Measurements from ENCODE around the gene CD6. TPM values are rescaled to one million over a fixed set of nuclear protein-coding genes. Genes with fewer than 3 reads are reported as not detected.

The CD6 gene
- total RNA-seq, 1 donor from 2014 or later = 0.62 TPM

DNA sequence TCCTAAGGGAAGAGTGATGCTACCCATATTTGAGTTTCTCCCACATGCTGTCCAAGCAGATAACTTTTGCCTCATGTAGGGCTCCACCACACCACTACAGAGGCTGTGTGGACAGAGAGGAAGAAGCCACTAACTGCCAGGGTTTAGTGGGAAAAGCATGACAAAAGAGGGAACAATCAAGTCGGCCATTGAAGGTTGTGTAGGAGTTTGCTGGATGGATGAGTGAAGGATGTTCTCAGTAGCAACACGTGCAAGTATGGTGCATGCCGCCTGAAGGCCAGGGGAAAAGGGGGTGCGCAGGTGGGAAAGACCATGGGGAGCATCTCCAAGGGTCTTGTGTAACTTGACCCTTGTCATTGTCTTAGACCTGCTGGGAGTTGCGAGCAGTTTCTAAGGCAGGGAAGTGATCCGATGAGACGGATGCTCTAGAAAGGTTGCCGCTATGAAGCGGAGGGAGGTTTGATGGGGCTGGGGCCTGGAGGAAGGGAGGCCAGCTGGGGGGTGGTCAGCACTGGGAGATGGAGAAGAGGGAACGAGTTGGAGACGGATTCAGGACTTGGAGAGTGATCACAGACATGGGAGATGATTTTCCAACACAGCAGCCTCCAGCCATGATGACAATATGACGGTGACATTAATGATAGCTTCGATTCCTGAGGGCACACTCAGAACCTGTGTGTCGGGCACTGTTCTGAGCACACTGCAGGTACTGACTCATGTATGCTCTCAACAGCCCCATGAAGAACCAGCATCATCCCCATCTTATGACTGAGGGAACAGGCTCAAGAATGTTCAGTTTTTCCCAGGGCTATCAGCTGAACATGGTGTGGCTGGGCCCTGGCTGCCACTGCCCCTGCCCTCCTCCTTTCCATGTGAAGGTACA is 53.7 kb downstream of the CD6 start:
- DNase-seq (ENCODE audit: low spot score, unreplicated experiment) = no peak

DNA sequence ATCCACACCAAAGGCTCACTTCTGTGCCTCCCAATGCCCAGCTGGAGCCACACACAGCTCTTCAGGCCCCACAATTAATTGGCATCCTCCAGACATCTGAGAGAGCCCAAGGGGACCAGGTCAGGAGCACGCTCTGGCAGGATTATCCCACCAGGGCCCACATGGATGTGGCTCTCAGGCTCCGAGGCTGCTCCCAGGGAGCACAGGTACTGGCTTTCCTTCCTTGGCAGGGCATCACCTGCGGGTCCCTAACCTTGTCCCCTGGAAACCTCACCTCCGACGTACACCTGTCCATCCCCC is 54.3 kb downstream of the CD6 start:
- no peak overlapping the region for H3K4me3 Mint-ChIP-seq (ENCODE audit: low read depth)
- TF ChIP-seq, protein P1, sequence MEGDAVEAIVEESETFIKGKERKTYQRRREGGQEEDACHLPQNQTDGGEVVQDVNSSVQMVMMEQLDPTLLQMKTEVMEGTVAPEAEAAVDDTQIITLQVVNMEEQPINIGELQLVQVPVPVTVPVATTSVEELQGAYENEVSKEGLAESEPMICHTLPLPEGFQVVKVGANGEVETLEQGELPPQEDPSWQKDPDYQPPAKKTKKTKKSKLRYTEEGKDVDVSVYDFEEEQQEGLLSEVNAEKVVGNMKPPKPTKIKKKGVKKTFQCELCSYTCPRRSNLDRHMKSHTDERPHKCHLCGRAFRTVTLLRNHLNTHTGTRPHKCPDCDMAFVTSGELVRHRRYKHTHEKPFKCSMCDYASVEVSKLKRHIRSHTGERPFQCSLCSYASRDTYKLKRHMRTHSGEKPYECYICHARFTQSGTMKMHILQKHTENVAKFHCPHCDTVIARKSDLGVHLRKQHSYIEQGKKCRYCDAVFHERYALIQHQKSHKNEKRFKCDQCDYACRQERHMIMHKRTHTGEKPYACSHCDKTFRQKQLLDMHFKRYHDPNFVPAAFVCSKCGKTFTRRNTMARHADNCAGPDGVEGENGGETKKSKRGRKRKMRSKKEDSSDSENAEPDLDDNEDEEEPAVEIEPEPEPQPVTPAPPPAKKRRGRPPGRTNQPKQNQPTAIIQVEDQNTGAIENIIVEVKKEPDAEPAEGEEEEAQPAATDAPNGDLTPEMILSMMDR (IDR thresholded peaks at IDR 0.05; ENCODE audit: unreplicated experiment) = no peak
- peaks cover 15% of the 10 kb centered on the region for H3K4me1 Mint-ChIP-seq (ENCODE audit: low read depth)
- peaks cover 46% of the 10 kb centered on the region for H3K27me3 Mint-ChIP-seq
- DNase-seq (ENCODE audit: low spot score, unreplicated experiment) = no peak
- no peak overlapping the region for H3K27ac Mint-ChIP-seq
- H3K36me3 Mint-ChIP-seq (ENCODE audit: insufficient read depth) = no peaks in the 10 kb centered on the region
- no peaks in the 10 kb centered on the region for H3K9me3 Mint-ChIP-seq (ENCODE audit: low read depth)

More for the DNA sequence above, 53.7 kb downstream of the CD6 start:
- no peaks in the 10 kb centered on the region for H3K36me3 Mint-ChIP-seq (ENCODE audit: insufficient read depth)
- no peak overlapping the region for H3K27ac Mint-ChIP-seq
- H3K9me3 Mint-ChIP-seq (ENCODE audit: low read depth) = no peaks in the 10 kb centered on the region
- no peak overlapping the region for H3K4me3 Mint-ChIP-seq (ENCODE audit: low read depth)
- TF ChIP-seq, protein P1 (IDR thresholded peaks at IDR 0.05; ENCODE audit: unreplicated experiment) = no peak
- peaks cover 15% of the 10 kb centered on the region for H3K4me1 Mint-ChIP-seq (ENCODE audit: low read depth)
- H3K27me3 Mint-ChIP-seq = peaks cover 51% of the 10 kb centered on the region

- no peaks in the 10 kb centered on the region for H3K36me3 Mint-ChIP-seq (ENCODE audit: insufficient read depth)
- no peak overlapping the region for H3K4me3 Mint-ChIP-seq (ENCODE audit: low read depth)
- no peak for DNase-seq (ENCODE audit: low spot score, unreplicated experiment)
- no peak overlapping the region for H3K27ac Mint-ChIP-seq
- H3K27me3 Mint-ChIP-seq = peaks cover 45% of the 10 kb centered on the region
- no peaks in the 10 kb centered on the region for H3K9me3 Mint-ChIP-seq (ENCODE audit: low read depth)
- peaks cover 17% of the 10 kb centered on the region for H3K4me1 Mint-ChIP-seq (ENCODE audit: low read depth)
- TF ChIP-seq, protein P1 (IDR thresholded peaks at IDR 0.05; ENCODE audit: unreplicated experiment) = no peak
Observed at GRCh38 chr11:61026121-61027031, 54.9 kb downstream of the CD6 start.

- TF ChIP-seq, protein P1 (IDR thresholded peaks at IDR 0.05; ENCODE audit: unreplicated experiment) = no peak
- H3K27ac Mint-ChIP-seq = no peak overlapping the region
- no peaks in the 10 kb centered on the region for H3K36me3 Mint-ChIP-seq (ENCODE audit: insufficient read depth)
Observed at GRCh38 chr11:61027141-61027840, 55.8 kb downstream of the CD6 start.

More at GRCh38 chr11:61027141-61027840, 55.8 kb downstream of the CD6 start:
- Mint-ChIP-seq H3K27me3 (peaks cover 39% of the 10 kb centered on the region), H3K4me1 (ENCODE audit: low read depth) (peaks cover 13% of the 10 kb centered on the region), H3K4me3 (ENCODE audit: low read depth) (no peak overlapping the region), H3K9me3 (ENCODE audit: low read depth) (no peaks in the 10 kb centered on the region)
- no peak for DNase-seq (ENCODE audit: low spot score, unreplicated experiment)

All from progenitor cell of endocrine pancreas (in vitro differentiated cells).